GM19035 (cell line): ENCODE data around the gene EEFSEC.

Experiments used
- ATAC-seq: cut with Tn5 transposase; IDR thresholded peaks from one replicate; pipeline ENCODE4 v1.9.1; 2021; ENCODE audit not compliant: unreplicated experiment

EEFSEC gene

DNA sequence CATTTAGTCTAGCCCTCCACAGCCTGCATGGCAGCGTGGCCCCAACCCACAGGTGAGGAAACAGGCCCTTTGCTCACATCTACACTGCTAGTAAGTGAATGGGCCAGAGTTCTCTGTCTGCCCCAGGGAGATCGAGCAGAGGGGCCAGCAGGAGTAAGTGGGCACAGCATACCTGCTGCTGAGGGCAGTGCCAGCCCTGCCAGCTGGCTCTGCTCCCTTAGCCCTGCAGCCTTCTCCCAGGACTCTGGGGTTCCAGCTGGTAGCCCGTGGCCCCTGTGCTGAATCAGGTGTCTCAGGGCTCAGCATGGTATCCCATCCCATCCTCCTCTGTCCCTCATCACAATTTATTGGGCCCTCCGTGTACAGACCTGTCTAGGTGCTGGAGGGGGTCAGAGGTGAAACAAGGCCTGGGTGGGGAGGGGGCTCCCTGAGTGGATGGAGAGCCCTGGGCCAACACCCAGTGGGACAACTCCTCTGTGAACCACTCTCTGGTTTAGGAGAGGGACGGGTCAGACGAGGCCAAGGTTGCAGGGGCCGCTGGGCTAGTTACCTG, 211.6 kb downstream of the EEFSEC start:
- no peak for ATAC-seq

DNA sequence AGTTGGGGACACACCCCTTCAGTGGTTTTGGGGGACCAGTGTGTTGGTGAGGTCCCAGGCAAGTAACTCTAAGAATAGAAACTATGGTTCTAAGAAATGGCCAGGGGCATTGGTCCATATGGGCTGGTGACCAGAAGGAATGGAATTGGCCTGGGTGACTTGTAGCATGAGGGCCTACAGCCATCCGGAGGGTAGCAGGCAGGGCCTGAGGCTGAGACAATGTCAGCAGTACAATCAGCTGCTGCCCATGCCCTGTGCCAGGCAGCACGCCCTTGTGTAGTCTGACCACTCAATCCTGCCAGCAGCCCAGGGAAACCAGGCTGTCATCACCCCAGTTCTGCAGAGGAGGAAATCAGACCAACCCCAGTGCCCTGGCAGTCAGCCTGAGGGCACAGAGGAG, 212.9 kb downstream of the EEFSEC start:
- ATAC-seq, result no peak

DNA sequence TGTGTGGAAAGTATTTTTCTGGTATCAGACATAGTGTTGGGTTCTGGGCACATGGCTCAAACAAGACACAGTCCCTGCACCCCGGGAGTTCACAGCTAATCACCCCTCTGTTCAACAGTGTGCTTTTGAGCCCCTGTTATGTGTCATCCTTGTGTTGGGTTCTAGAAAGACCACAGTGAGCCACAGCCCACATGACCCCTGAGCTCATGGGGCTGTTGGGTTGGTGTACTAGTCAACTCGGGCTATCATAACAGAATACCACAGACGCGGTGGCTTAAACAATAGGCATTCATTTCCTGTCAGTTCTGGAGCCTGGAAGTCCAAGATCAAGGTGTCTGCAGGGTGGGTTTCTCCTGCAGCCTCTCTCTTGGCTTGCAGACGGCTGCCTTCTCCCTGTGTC, 213.4 kb downstream of the EEFSEC start:
- no peak for ATAC-seq

DNA sequence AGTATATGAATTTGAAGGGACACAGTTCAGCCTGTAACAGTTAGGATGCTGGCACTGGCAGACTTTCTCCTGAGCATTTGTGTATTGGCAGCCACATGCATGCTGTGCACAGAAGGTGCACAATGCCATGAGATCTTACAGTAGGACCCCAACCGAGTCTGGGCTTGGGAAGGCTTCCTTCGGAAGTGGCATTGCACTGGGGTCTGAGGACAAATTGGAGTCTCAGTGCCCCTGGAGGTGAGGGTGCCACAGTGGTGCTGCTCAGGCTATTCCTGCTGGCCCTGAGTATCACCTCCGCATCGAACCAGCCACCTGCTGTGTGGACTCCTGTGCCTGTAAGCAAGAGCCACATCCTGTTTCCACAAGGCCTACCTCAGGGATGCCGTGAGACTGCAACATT, 213.9 kb downstream of the EEFSEC start:
- no peak for ATAC-seq

DNA sequence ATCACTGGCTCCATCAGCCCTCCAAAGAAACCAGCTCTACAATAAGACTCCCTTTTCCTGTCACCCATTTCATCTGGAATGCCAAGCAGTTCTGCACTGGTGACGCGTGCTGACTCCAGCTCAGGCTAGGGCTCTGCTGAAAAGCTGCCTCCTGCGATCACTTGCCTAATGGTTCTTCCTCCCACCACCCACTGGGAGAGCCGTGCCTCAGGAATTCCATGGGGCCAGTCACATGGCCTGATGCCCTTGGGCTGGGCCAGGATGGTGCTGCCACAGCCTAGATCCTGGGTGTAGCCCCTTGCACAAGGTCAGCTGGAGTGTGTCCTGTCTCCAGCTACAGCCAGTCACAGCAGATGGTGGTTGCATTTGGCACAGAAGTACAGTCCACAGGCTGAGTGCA, 214.5 kb downstream of the EEFSEC start:
- no peak for ATAC-seq

DNA sequence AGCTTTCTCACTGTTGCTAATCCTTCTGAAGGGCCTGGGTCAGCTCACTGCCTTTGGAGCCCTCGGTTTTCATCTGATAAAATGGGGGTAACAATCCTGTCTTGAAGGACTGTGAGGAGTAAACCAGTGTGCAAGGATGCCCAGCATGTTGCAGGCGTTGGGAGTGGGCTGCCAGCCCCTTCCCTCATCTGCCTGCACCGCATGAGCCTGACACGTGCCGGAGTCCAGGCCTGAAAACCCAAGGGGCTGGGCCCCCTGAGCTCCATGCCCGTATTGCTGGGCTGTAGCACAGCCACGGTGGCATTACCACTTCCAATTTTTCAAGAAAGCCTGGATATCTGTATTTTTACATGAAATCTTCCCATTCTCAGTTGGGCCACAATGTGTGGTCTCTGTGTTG, 215.3 kb downstream of the EEFSEC start:
- ATAC-seq, result no peak

DNA sequence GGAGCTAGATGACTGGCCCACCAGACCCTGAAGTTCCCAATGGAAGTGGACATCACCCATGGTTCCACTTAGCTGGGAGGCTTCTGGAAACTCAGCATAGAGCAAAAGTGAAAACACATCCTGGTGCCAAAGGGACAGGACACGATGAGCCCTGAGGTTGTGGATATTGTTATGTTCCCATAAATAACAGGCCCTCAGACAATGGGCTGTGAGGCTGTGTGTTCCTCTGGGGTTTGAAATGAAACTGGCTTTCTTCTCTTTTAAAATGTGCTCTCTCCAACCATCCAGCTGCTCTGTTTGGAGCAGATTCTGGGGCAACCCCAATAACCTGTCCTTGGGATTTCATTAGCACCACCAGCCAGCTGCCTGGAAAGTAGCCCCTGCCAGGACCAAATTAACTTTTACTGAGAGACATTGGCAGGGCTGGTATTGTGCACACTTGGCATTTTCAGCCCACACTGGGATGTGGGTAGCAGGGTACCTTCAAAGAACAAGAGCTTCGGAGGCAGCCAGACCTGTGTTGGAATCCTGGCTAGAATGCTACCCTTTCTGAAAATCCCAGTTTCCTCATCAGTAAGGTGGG, 215.9 kb downstream of the EEFSEC start:
- ATAC-seq, result no peak

DNA sequence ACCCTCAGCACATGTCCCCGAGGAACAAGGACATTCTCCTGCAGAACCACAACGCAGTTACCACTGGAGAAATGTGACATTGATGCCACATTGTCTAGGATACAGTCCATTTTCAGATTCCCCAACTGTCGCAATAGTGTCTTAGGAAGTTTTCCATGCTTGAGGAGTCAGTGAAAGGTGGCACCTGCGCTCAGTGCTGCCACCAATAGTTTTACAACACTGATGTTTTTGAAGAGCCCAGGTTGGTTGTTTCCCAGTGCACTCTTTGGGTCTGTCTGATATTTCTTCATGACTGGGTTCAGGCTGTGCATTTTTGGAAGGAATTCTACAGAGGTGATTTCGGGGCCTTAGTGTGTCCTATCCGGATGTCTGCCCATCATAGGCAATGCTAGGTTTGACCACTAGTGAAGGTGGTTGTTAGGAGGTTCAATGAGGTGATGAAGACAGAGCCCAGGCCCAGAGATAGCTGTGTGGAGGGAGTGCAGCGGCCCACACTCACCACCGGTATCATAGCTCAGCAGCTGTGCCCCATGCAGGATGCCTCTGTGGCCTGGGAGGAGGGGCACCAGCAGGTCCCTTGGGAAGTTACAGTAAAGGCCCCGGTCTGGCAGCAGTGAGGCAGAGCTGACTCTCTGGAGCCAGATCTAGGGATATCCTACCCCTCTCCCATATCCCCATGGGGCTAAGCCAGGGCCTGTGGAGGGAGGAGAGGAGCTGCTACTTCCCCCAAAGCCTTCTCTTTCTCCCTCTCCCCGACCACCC, 216.8 kb downstream of the EEFSEC start:
- no peak for ATAC-seq

DNA sequence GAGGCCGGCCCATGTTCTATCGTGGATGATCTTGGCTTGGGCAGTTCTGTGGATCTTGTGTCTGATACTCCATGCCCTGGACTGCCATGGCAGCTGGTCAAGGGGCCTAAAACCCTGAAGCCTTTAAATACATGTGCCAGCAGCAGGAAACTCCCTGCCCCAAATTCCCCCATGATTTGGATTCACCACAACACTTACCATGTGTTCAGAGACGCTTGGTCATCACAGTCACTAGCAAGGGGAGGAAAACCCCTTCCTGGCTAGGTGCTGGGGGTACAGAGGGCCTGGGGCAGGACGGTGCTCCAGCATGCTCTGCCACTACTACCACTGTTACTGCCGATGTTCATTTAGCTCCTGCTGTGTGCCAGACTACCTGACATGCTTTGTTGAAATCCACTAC, 219.0 kb downstream of the EEFSEC start:
- no peak for ATAC-seq

DNA sequence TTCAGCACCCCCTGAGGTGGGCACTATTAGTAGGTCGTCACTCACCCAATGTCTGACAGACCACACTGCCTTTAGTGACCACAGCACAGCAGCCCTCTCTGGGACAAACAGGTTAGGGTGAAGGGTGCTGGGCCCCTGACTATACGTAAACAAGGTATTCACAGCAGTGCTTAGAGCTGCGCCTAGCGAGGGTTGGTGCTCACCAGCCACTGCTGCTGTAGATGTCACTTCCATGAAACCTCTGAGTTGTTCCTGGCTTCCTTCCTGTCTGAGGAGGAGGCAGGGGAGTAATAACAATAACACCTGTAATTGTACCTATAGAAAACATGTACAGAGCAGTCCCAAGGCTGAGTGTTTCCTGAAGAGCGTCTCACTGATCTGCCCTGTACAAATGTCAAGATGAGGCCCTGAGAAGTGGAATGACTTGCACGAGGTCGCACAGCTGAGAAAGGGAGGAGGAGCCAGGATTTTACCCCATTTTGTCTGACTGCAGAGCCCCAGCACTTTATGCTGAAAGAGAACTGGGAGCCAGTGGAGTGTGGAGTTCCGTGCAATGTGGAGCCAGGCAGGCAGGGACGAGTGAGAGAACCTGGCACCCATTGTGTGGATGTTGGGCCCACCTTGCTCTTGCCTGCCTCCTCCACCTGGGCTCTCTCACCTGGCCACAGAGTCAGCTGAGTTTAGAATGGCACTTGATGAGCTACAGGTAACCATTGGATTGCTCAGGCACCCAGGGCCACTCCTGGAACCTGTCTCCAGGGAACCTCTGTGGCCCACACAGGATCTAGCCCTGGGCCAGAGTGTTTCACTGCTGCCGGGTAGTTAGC, 219.6 kb downstream of the EEFSEC start:
- ATAC-seq, result no peak

DNA sequence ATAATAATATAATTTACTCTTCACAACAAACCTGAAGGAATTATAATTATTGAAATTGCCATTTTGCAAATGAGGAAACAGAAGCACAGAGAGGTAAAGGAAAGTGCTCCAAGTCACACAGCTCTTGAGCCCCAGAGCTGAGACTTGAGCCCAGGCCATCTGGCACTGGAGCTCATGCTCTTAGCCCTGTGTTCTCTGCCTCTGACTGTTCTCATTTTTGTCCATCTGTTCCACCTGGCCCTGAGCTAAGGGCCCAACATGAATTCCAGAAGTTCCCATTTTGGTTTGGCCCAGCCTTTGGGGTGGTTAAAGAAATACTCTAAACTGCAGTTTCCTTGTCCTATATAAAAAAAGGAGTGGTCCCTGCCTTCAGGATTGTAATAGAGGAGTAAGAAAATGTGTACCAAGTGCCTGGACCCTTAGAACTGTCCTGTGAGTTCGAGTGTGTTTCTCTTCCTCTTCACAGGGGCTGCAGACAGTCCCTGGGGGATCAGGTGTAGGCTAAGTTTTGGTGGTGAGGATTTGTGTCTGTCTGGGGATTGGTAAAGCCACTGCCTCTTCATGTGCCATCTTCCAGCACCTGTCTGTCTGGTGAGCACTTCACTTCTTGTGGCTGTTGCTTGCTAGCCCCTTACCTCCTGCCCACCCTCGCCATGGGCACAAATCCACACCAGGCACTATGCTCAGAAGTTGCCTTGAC, 221.6 kb downstream of the EEFSEC start:
- ATAC-seq, result no peak

DNA sequence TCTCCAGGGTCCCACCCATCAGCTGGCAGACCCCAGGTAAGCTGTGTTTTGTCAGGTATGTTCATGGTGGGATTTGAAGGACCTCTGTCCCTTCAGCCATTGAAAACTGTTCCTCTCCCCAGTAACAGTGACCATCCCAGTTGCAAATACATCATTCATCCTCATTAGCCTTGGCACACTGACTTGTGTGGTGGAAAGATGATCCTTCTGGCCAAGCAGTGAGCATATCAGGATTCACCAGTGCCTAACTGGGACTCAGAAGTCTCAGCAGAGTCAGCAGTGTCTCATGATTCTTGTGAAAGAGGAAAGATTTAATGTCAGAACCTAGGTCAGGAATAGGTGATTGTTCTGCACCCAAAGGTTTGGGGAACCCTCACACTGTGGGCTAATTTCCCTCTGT, 223.2 kb downstream of the EEFSEC start:
- ATAC-seq, result no peak

DNA sequence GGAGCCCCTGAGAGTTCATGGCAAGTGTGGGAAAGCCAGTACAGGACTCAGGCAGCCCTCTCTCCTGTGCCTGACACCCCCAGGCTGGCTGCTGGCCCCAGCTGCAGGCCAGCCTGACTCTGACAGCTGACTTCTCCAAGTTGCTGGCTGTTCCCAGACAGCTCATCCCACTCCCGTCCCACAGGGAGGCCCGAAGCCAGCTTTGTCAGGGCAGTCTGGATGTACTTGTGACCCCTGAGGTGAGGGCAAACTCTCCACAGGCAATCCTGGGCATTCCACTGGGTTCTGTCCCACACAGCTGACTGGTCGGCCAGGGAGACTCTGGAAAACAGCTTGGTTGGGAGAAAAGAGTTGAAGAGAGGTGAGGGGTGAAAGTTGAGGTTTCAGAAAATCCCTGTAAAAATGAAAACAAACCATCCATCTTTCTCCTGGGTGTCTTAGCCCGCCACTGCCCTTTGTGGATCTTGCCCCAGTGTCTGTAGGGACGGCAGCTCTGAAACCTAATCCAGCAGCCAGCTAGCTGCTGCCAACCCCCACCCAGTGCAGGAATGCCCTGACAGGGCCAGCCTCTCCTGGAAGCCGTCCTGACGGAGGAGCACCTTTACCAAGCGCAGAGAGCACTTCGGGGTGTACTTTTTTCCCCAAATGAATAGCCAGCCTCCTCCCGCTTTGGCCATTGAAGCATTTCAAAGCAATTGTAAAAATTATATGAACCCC, 225.5 kb downstream of the EEFSEC start:
- no peak for ATAC-seq

DNA sequence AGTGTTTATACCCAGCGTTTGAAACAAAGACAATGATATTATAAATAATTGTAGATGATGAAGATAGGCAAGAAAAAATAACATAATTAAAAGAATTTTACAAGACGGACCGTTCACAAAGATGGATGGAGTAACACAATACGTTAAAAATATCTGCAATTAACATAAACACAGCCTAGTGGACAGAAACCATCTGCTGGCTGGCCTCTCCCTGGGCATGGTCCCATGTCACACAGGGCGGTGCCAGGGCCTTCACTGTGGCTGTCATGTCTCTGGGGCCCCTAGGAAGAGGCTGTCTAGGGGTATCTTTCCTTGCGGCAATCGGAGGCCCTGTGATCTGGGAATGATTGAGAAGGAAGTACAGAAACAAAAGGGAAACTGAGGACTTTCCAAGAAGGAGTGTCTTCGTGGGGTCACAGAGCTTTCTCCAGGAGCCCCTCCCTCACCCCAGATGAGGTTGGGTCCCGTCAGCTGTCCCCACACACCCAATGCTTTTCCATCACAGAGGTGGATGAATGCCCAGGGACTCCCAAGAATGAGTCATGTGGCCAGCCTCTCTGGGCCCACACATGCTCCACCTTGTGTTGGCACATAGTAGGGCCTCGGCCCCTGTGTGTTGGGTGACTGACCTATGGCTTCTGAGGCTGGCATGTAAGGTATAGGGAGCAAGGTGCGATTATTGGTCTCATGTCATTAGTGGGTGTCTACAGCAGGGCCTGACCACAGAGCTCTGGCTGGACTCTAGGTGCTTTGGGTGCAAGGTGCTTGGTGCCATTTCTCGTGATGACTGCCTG, 226.3 kb downstream of the EEFSEC start:
- ATAC-seq, result no peak

DNA sequence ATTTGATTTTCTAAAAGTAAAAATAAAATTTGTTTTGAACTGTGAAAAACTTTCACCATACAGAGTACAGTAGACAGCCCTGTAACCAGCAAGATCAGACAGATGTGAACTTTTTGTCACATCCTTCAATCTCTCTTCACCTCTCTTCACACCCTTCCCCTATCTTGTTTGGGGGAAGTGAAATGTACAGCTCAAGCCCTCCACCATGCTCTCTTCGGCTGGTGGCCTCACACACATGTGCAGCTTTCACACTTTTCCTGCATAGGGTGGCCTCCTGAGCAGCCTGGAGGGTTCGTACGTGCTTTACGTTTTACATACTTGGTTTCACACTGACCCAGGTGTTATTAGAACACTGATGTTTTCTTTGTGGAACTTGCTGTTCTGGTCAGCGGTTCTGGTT, 227.0 kb downstream of the EEFSEC start:
- no peak for ATAC-seq

DNA sequence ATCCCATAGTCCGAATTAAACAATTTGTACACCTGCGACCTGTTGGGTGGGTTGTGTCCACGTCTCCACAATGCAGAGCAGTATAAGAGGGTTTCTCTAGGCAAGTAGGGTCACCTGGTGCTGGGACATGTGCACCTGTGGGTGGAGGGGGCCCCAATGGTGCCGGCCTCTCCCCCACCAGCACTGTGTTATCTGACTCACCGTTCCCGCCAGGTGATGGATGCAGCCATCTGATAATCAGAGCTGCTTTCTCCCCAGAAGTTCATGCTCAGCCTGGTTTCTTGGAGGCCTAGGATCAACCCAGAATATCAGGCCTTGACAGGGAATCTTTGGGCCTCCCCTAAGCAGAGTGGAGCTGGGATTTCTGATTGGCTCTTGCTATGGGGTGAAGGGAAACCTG, 227.4 kb downstream of the EEFSEC start:
- no peak for ATAC-seq

DNA sequence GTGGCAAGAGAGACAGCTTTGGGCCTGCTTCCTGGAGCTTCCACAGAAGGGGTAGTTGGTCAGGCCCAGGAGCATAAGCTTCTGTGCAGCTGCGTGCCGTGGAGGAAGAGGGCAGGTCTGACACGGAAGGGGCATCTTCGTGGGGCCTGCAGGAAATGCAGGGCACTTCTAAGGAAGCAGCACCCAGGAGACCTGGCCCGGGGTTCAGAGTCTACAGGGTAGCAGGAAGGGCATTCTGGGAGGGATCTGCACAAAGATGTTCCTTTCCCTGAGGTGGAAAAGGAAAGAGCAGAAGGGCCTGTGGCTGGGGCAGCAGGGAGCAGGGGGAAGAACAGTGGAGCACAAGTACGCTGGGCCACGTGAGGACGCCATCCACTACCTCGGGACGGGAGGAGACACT, 228.3 kb downstream of the EEFSEC start:
- no peak for ATAC-seq

DNA sequence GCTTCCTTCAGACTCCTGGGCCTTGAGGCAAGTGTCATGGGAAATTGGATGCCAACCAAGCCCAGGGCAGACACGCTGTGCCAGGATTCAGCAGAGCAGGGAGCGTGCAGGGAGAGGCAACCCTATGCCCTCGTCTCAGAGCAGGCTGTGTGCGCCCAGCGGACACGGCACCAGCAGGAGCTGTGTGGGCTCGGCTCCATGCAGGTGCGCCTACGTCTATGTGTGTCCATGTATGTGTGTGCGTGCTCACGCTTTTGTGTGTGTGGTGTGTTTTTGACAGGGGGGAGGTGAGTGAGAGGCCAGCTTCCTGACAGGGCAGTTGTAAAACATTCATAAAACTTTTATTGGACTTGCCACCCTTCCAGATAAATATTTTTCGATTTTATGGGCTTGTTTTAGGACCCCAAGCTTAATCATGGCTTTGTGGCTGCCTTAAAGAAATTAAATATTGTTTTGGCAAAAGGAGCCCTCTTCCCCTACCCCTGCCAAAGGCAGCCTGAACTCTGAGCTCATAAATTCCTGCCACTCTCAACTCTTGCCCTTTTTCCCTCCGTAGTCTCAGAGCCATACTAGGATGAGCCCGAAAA, 229.0 kb downstream of the EEFSEC start:
- ATAC-seq, result no peak
